Measurements from ENCODE around the gene SLC46A3. TPM values are rescaled to one million over a fixed set of nuclear protein-coding genes. Genes with fewer than 3 reads are reported as not detected.
A peak's percentile ranks its signal among the peaks of the same experiment; 100 is the strongest.

SLC46A3 gene
- total and polyA plus RNA-seq, 4 donors: 7.0 to 63.3 (median 32.6) TPM

DNA sequence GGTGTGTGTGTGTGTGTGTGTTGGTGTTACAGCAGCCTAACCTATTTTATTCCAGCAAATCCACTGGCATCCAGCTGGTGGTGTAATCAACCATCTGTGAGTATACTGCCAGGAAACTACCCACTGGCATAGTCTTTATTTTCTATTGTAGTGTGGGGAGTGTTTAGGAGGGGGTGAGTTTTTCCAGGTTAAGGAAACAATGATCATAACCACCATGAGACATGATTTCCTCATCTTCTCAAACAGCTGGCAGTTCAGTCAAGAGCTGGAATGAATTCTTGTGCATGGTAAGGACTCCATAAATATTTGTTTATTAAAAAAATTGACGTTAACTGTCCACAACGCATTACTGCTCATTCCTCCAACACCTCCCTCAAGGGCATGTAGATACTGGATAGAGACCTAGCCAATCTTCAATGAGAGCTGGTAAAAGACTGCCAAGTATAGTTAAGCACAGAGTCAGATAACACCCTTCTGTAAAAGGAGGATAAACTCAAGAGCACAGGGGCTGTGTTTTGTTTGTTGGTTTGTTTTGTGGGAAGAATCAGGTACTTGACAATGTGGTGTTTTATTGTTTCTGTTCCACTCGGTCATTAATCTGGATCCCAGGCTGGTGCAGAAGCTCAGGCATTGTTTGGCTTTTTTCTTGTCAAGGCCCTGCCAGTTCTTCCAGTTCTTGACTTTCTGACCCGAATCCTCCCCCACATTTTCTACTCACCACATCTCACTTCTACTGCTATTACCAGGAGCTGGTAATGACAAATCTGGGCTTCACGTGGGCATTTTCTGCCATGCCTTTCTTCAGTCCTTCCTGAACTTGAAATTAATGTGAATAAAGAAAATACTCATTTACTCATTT lies 31.6 kb upstream of the SLC46A3 start:
- DNase-seq (ENCODE audit: low spot score): no peak
- Histone ChIP-seq H3K27me3 (ENCODE audit: control insufficient read depth in 4 of 4, insufficient read depth in 4 of 4, low read length in 3 of 4) (no peaks in the 10 kb centered on the region), H3K36me3 (ENCODE audit: control insufficient read depth in 4 of 4, insufficient read depth in 3 of 4, low read depth in 1 of 4, low read length in 3 of 4) (no peaks in the 10 kb centered on the region), H3K27ac (ENCODE audit: low read depth in 1 of 2, low read length in 2 of 2) (no peak overlapping the region), H3K9me3 (ENCODE audit: control insufficient read depth in 4 of 4, low read length in 3 of 4) (no peaks in the 10 kb centered on the region), H3K4me3 (ENCODE audit: low read depth in 1 of 3, low read length in 3 of 3) (no peak overlapping the region), H3K9ac (ENCODE audit: low read depth in 1 of 2, low read length in 2 of 2) (no peak overlapping the region), H3K4me1 (ENCODE audit: control insufficient read depth in 4 of 4, insufficient read depth in 4 of 4, low read length in 3 of 4) (peaks cover 7 to 27% (median 19%) of the 10 kb centered on the region in 4 donors)
- TF ChIP-seq, protein P1, sequence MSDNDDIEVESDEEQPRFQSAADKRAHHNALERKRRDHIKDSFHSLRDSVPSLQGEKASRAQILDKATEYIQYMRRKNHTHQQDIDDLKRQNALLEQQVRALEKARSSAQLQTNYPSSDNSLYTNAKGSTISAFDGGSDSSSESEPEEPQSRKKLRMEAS (IDR thresholded peaks at IDR 0.05): no peak
- TF ChIP-seq RAD21 (IDR thresholded peaks at IDR 0.05) (peak in 1 of 2 donors; percentile 8), RXRA (IDR thresholded peaks at IDR 0.05) (peak in 1 of 2 donors; percentile 22)
- WGBS: 59% methylated on average over 5 of the region's 5 CpGs

DNA sequence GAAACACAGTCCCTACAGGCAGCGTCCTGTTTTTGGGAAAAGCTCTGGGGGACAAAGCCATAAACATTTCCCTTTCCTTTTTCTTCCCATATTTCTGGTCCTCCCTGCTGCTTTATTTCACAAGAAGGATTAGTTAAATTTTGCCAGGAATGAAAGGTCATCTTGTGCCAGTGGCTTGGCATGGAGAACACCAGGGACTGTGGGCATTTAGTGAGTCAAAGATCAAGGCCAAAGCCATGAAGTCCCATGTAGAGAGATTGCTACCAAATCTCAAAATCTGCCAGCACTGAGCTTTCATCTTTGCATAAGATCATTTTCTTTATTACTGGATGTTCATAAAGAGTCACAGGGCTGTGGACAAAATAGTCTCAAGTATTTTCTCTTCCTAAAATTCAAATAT lies 29.1 kb upstream of the SLC46A3 start:
- Histone ChIP-seq H3K9me3 (ENCODE audit: control insufficient read depth in 4 of 4, low read length in 3 of 4) (no peaks in the 10 kb centered on the region), H3K27me3 (ENCODE audit: control insufficient read depth in 4 of 4, insufficient read depth in 4 of 4, low read length in 3 of 4) (no peaks in the 10 kb centered on the region), H3K4me1 (ENCODE audit: control insufficient read depth in 4 of 4, insufficient read depth in 4 of 4, low read length in 3 of 4) (peaks cover 3 to 27% (median 15%) of the 10 kb centered on the region in 4 donors), H3K27ac (ENCODE audit: low read depth in 1 of 2, low read length in 2 of 2) (peak overlapping the region; percentile 41 to 43), H3K36me3 (ENCODE audit: control insufficient read depth in 4 of 4, insufficient read depth in 3 of 4, low read depth in 1 of 4, low read length in 3 of 4) (no peaks in the 10 kb centered on the region), H3K4me3 (ENCODE audit: low read depth in 1 of 3, low read length in 3 of 3) (no peak overlapping the region), H3K9ac (ENCODE audit: low read depth in 1 of 2, low read length in 2 of 2) (no peak overlapping the region)
- WGBS: 47% methylated on average over 1 of the region's 1 CpG
- no peak for DNase-seq (ENCODE audit: low spot score)
- peak; percentile 91 for TF ChIP-seq NR2F2 (IDR thresholded peaks at IDR 0.05)
- TF ChIP-seq, protein P1 (IDR thresholded peaks at IDR 0.05): peak; percentile 71
- TF ChIP-seq FOXA2 (IDR thresholded peaks at IDR 0.05): no peak
- peak; percentile 89 for TF ChIP-seq YY1 (IDR thresholded peaks at IDR 0.05)
- TF ChIP-seq, protein P2, sequence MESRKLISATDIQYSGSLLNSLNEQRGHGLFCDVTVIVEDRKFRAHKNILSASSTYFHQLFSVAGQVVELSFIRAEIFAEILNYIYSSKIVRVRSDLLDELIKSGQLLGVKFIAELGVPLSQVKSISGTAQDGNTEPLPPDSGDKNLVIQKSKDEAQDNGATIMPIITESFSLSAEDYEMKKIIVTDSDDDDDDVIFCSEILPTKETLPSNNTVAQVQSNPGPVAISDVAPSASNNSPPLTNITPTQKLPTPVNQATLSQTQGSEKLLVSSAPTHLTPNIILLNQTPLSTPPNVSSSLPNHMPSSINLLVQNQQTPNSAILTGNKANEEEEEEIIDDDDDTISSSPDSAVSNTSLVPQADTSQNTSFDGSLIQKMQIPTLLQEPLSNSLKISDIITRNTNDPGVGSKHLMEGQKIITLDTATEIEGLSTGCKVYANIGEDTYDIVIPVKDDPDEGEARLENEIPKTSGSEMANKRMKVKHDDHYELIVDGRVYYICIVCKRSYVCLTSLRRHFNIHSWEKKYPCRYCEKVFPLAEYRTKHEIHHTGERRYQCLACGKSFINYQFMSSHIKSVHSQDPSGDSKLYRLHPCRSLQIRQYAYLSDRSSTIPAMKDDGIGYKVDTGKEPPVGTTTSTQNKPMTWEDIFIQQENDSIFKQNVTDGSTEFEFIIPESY (IDR thresholded peaks at IDR 0.05): peak; percentile 69
- peak; percentile 34 to 79 for TF ChIP-seq JUND (IDR thresholded peaks at IDR 0.05)
- no peak for TF ChIP-seq TAF1 (conservative IDR thresholded peaks at IDR 0.05)
- peak; percentile 72 for TF ChIP-seq HNF4G (IDR thresholded peaks at IDR 0.05)
- peak; percentile 93 for TF ChIP-seq HNF4A (conservative IDR thresholded peaks at IDR 0.05)
- TF ChIP-seq GABPA (IDR thresholded peaks at IDR 0.05 in 1 of 2, conservative IDR thresholded peaks at IDR 0.05 in 1 of 2): peak in 1 of 2 donors; percentile 22
- TF ChIP-seq, protein P3, sequence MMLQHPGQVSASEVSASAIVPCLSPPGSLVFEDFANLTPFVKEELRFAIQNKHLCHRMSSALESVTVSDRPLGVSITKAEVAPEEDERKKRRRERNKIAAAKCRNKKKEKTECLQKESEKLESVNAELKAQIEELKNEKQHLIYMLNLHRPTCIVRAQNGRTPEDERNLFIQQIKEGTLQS (IDR thresholded peaks at IDR 0.05): peak; percentile 14
- no peak for TF ChIP-seq EGR1 (IDR thresholded peaks at IDR 0.05; ENCODE audit: low read depth in 2 of 2)
- TF ChIP-seq RXRA (IDR thresholded peaks at IDR 0.05): peak; percentile 97
- TF ChIP-seq, protein P4, sequence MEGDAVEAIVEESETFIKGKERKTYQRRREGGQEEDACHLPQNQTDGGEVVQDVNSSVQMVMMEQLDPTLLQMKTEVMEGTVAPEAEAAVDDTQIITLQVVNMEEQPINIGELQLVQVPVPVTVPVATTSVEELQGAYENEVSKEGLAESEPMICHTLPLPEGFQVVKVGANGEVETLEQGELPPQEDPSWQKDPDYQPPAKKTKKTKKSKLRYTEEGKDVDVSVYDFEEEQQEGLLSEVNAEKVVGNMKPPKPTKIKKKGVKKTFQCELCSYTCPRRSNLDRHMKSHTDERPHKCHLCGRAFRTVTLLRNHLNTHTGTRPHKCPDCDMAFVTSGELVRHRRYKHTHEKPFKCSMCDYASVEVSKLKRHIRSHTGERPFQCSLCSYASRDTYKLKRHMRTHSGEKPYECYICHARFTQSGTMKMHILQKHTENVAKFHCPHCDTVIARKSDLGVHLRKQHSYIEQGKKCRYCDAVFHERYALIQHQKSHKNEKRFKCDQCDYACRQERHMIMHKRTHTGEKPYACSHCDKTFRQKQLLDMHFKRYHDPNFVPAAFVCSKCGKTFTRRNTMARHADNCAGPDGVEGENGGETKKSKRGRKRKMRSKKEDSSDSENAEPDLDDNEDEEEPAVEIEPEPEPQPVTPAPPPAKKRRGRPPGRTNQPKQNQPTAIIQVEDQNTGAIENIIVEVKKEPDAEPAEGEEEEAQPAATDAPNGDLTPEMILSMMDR (IDR thresholded peaks at IDR 0.05; ENCODE audit: low read depth, low read length, missing input control): no peak
- TF ChIP-seq, protein P5, sequence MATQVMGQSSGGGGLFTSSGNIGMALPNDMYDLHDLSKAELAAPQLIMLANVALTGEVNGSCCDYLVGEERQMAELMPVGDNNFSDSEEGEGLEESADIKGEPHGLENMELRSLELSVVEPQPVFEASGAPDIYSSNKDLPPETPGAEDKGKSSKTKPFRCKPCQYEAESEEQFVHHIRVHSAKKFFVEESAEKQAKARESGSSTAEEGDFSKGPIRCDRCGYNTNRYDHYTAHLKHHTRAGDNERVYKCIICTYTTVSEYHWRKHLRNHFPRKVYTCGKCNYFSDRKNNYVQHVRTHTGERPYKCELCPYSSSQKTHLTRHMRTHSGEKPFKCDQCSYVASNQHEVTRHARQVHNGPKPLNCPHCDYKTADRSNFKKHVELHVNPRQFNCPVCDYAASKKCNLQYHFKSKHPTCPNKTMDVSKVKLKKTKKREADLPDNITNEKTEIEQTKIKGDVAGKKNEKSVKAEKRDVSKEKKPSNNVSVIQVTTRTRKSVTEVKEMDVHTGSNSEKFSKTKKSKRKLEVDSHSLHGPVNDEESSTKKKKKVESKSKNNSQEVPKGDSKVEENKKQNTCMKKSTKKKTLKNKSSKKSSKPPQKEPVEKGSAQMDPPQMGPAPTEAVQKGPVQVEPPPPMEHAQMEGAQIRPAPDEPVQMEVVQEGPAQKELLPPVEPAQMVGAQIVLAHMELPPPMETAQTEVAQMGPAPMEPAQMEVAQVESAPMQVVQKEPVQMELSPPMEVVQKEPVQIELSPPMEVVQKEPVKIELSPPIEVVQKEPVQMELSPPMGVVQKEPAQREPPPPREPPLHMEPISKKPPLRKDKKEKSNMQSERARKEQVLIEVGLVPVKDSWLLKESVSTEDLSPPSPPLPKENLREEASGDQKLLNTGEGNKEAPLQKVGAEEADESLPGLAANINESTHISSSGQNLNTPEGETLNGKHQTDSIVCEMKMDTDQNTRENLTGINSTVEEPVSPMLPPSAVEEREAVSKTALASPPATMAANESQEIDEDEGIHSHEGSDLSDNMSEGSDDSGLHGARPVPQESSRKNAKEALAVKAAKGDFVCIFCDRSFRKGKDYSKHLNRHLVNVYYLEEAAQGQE (IDR thresholded peaks at IDR 0.05): peak; percentile 68
- peak; percentile 90 for TF ChIP-seq SP1 (IDR thresholded peaks at IDR 0.05)
- TF ChIP-seq FOXA1 (IDR thresholded peaks at IDR 0.05): no peak
- TF ChIP-seq RAD21 (IDR thresholded peaks at IDR 0.05): peak; percentile 51 to 52
